Kidney (tissue), 14 donors: ENCODE results near the gene NRBF2. TPM values are rescaled to one million over a fixed set of nuclear protein-coding genes. Genes with fewer than 3 reads are reported as not detected.
A peak's percentile ranks its signal among the peaks of the same experiment; 100 is the strongest.

Source experiments
- DNase-seq, 5 donors: peaks; one replicate each; pipeline ENCODE4 v3.0.0-alpha.2; 2013 to 2020
- FAIRE-seq: peaks from 2 replicates; lab custom pipeline; 2012; peaks lifted over from hg19 to GRCh38; lab: Jason Lieb, UNC
- H3K27ac ChIP-seq, 2 donors: one replicate each; pipeline ENCODE4 v1.7.0; 2013; ENCODE audit warnings: low read depth in 2 of 2, low read length in 2 of 2, inconsistent platforms in 1 of 2
- H3K27me3 ChIP-seq: one replicate; pipeline ENCODE4 v1.7.1; 2013; ENCODE audit warnings: low read length, inconsistent platforms; ENCODE audit not compliant: control insufficient read depth, insufficient read depth
- H3K36me3 ChIP-seq, 3 donors: one replicate each; pipeline versions ENCODE4 v1.7.0 to v1.7.1; 2013; ENCODE audit warnings: low read length in 3 of 3, control low read depth in 1 of 3, inconsistent platforms in 1 of 3; ENCODE audit not compliant: insufficient read depth in 3 of 3, control insufficient read depth in 2 of 3
- H3K4me1 ChIP-seq, 3 donors: one replicate each; pipeline versions ENCODE4 v1.7.0 to v1.7.1; 2013; ENCODE audit warnings: low read length in 3 of 3, inconsistent platforms in 1 of 3, low read depth in 1 of 3; ENCODE audit not compliant: control insufficient read depth in 2 of 3, insufficient read depth in 2 of 3
- H3K4me3 ChIP-seq, 3 donors: one replicate each; pipeline versions ENCODE4 v1.7.0 to v1.8.1; 2013; ENCODE audit warnings: low read length in 3 of 3, control low read depth in 1 of 3, inconsistent platforms in 1 of 3
- H3K9ac ChIP-seq, 3 donors: one replicate each; pipeline versions ENCODE4 v1.7.0 to v1.7.1; 2013; ENCODE audit warnings: low read length in 3 of 3, control low read depth in 1 of 3, inconsistent platforms in 1 of 3
- H3K9me3 ChIP-seq, 3 donors: one replicate each; pipeline versions ENCODE4 v1.7.0 to v1.7.1; 2013; ENCODE audit warnings: low read length in 3 of 3, control low read depth in 1 of 3, inconsistent platforms in 1 of 3; ENCODE audit not compliant: control insufficient read depth in 2 of 3, insufficient read depth in 1 of 3
- CTCF ChIP-seq: IDR thresholded peaks from 3 replicates; pipeline ENCODE4 v1.5.1; 2012; ENCODE audit warnings: mild to moderate bottlenecking, moderate library complexity, borderline replicate concordance; ENCODE audit not compliant: insufficient read depth; ENCODE audit errors: extremely low read depth
- intact Hi-C: fragments of 100-400 bp; cut with DNase I; formaldehyde crosslinking; loops from one replicate; pipeline ENCODE4 v1.11.1; 2022
- polyA plus RNA-seq: library from polyadenylated mRNA; stranded (reverse); fragments of 350-450 nt; fragmentation: Illumina TruSeq; extraction: RNeasy Lipid Tissue Mini Kit (QIAGEN cat#74804); gene quantifications from one replicate; pipeline ENCODE4 v1.2.3, GENCODE V29; 2014; ENCODE audit warnings: low read depth, low replicate concordance; ENCODE audit not compliant: insufficient read depth
- total RNA-seq: library from RNA; stranded (reverse); fragmentation: NEBNext Ultra II Directional; extraction: Animal tissue kit (Norgen Biotek cat#: 25700); gene quantifications from one replicate; pipeline ENCODE4 v1.2.1, GENCODE V29; 2021
- donor health status: control.
- donor health status: control.
- donor health status: control.
- donor health status: control.
- donor health status: control.
- donor health status: DM: yes; HTN: yes; CAD: no.
- donor health status: Normal renal cell carcinoma (clear cell type).

Gene NRBF2
- total and polyA plus RNA-seq, 2 donors from 2014 or later, result 11.2 to 15.8 TPM

GRCh38 chr10:63110940-63111339 is 22.2 kb upstream of the NRBF2 start:
- Histone ChIP-seq H3K27me3 (no peaks in the 10 kb centered on the region), H3K4me1 (no peaks in the 10 kb centered on the region), H3K4me3 (no peak overlapping the region), H3K9me3 (no peaks in the 10 kb centered on the region), H3K27ac (no peak overlapping the region), H3K36me3 (no peaks in the 10 kb centered on the region), H3K9ac (no peak overlapping the region)
- TF ChIP-seq CTCF, result no peak
- intact Hi-C loops, result no loop called here
- no peak for DNase-seq
- FAIRE-seq, result no peak

GRCh38 chr10:63114031-63114814 is 18.9 kb upstream of the NRBF2 start:
- Histone ChIP-seq H3K27me3 (no peaks in the 10 kb centered on the region), H3K27ac (peak overlapping the region in 1 of 2 donors; percentile 14), H3K9ac (no peak overlapping the region), H3K9me3 (no peaks in the 10 kb centered on the region), H3K4me3 (no peak overlapping the region), H3K36me3 (no peaks in the 10 kb centered on the region), H3K4me1 (no peaks in the 10 kb centered on the region)
- no peak for TF ChIP-seq CTCF
- DNase-seq, result no peak
- intact Hi-C loops, result no loop called here
- FAIRE-seq, result no peak

GRCh38 chr10:63115732-63116383 is 17.3 kb upstream of the NRBF2 start:
- no peak overlapping the region for H3K4me3 ChIP-seq
- TF ChIP-seq CTCF, result no peak
- H3K27ac ChIP-seq, result peak overlapping the region; percentile 36 to 40
- no peaks in the 10 kb centered on the region for H3K4me1 ChIP-seq
- intact Hi-C loops, result no loop called here
- FAIRE-seq (peak; percentile 82), DNase-seq (peak in 4 of 5 donors; percentile 19 to 84 (median 56))
- no peaks in the 10 kb centered on the region for H3K36me3 ChIP-seq
- H3K9me3 ChIP-seq, result no peaks in the 10 kb centered on the region
- H3K27me3 ChIP-seq, result no peaks in the 10 kb centered on the region
- no peak overlapping the region for H3K9ac ChIP-seq
